Gastroesophageal sphincter (tissue), 4 donors: ENCODE measurements around the gene HMGXB3. TPM values are rescaled to one million over a fixed set of nuclear protein-coding genes. Genes with fewer than 3 reads are reported as not detected.

Experiments used
- ATAC-seq: fragments of 150-250 bp; one replicate; pipeline ENCODE4 v1.9.1; 2016; ENCODE audit warnings: mild to moderate bottlenecking, moderate library complexity
- H3K27ac ChIP-seq, 4 donors: fragments of 200-600 bp; sonication (generic) in 3 of 4; 1 replicate in 3 of 4; 2 replicates in 1 of 4; pipeline ENCODE4 v1.5.1; 2016 to 2019
- H3K27me3 ChIP-seq: fragments of 200-600 bp; sonication (generic); one replicate; pipeline ENCODE4 v1.5.1; 2019
- H3K36me3 ChIP-seq, 2 donors: fragments of 200-600 bp; sonication (generic); one replicate each; pipeline ENCODE4 v1.5.1; 2019; ENCODE audit warnings: control low read depth in 1 of 2
- H3K4me1 ChIP-seq, 3 donors: fragments of 200-600 bp; sonication (generic); 1 replicate in 2 of 3; 2 replicates in 1 of 3; pipeline ENCODE4 v1.5.1; 2016 to 2019; ENCODE audit warnings: control low read depth in 2 of 3
- H3K4me3 ChIP-seq, 2 donors: fragments of 200-600 bp; sonication (generic); one replicate each; pipeline ENCODE4 v1.5.1; 2019; ENCODE audit warnings: mild to moderate bottlenecking in 1 of 2, moderate library complexity in 1 of 2
- H3K9me3 ChIP-seq, 3 donors: fragments of 200-600 bp; sonication (generic); one replicate each; pipeline ENCODE4 v1.5.1; 2017 to 2019; ENCODE audit warnings: control low read depth in 2 of 3
- CTCF ChIP-seq, 4 experiments: fragments of 200-600 bp in 2 of 4; fragments of 450-650 bp in 2 of 4; sonication (generic) in 1 of 4; IDR thresholded peaks; one replicate each; pipeline ENCODE4 v1.5.1; 2017 to 2019; ENCODE audit warnings: antibody characterized with exemption in 4 of 4, mild to moderate bottlenecking in 2 of 4, moderate library complexity in 2 of 4
- EP300 ChIP-seq: sonication (generic); formaldehyde crosslinking; IDR thresholded peaks from one replicate; pipeline ENCODE4 v1.6.1; 2017; ENCODE audit warnings: antibody characterized with exemption, mild to moderate bottlenecking
- POLR2A ChIP-seq, 2 donors: fragments of 450-650 bp; IDR thresholded peaks; one replicate each; pipeline ENCODE4 v1.6.1; 2017; ENCODE audit warnings: antibody characterized with exemption in 2 of 2, mild to moderate bottlenecking in 2 of 2, moderate library complexity in 1 of 2
- POLR2AphosphoS5 ChIP-seq: sonication (generic); formaldehyde crosslinking; IDR thresholded peaks from one replicate; pipeline ENCODE4 v1.6.1; 2017; ENCODE audit warnings: antibody characterized with exemption
- WGBS, 2 donors: methylation state at CpG; one replicate each; pipeline ENCODE4 v1.1.5; 2018; ENCODE audit warnings: low coverage in 1 of 2; 5-methylcytosine and 5-hydroxymethylcytosine counted together
- total RNA-seq, 4 donors: library from RNA; depleted of rRNA; stranded (reverse); fragments of >200 nt; gene quantifications; one replicate each; pipeline ENCODE4 v1.1.0, GENCODE V29; 2016

Gene HMGXB3
- total RNA-seq, 4 donors from 2014 or later = 21.8 to 30.2 (median 24.2) TPM

- H3K9me3 ChIP-seq = no peaks in the 10 kb centered on the region
- 85 to 91% methylated on average over 7 of the region's 7 CpGs for WGBS, 2 donors
- no peak overlapping the region for H3K27ac ChIP-seq
- ATAC-seq = no peak
- H3K4me1 ChIP-seq = no peaks in the 10 kb centered on the region
- no peaks in the 10 kb centered on the region for H3K27me3 ChIP-seq
- no peak for TF ChIP-seq POLR2AphosphoS5
- TF ChIP-seq POLR2A (IDR thresholded peaks at IDR 0.05) = no peak
- no peak for TF ChIP-seq EP300
- no peak for TF ChIP-seq CTCF (IDR thresholded peaks at IDR 0.05)
- H3K4me3 ChIP-seq = no peak overlapping the region
- no peaks in the 10 kb centered on the region for H3K36me3 ChIP-seq
Measured at GRCh38 chr5:150078802-150079689, 78.5 kb downstream of the HMGXB3 start.

GRCh38 chr5:150079909-150080461 is 79.4 kb downstream of the HMGXB3 start:
- TF ChIP-seq POLR2A (IDR thresholded peaks at IDR 0.05) (no peak), EP300 (no peak), POLR2AphosphoS5 (no peak), CTCF (IDR thresholded peaks at IDR 0.05) (no peak)
- Histone ChIP-seq H3K4me3 (no peak overlapping the region), H3K27ac (no peak overlapping the region), H3K4me1 (no peaks in the 10 kb centered on the region), H3K27me3 (no peaks in the 10 kb centered on the region), H3K9me3 (no peaks in the 10 kb centered on the region), H3K36me3 (no peaks in the 10 kb centered on the region)
- no peak for ATAC-seq
- WGBS, 2 donors = 90 to 100% methylated on average over 1 to 4 of the region's 19 CpGs

- no peaks in the 10 kb centered on the region for H3K36me3 ChIP-seq
- no peak overlapping the region for H3K4me3 ChIP-seq
- no peak for TF ChIP-seq POLR2AphosphoS5
- no peak for TF ChIP-seq EP300
- TF ChIP-seq CTCF (IDR thresholded peaks at IDR 0.05) = no peak
- TF ChIP-seq POLR2A (IDR thresholded peaks at IDR 0.05) = no peak
- no peak for ATAC-seq
- 90% methylated on average over 2 of the region's 15 CpGs; no CpG with 5 or more reads in 1 of the 2 donors for WGBS, 2 donors
- H3K27me3 ChIP-seq = peaks cover 7% of the 10 kb centered on the region
- no peak overlapping the region for H3K27ac ChIP-seq
- H3K9me3 ChIP-seq = no peaks in the 10 kb centered on the region
- no peaks in the 10 kb centered on the region for H3K4me1 ChIP-seq
Measured at GRCh38 chr5:150080696-150081435, 80.3 kb downstream of the HMGXB3 start.

GRCh38 chr5:150081541-150082283 is 81.2 kb downstream of the HMGXB3 start:
- TF ChIP-seq POLR2AphosphoS5 = peak; percentile 23
- no peak for TF ChIP-seq EP300
- TF ChIP-seq CTCF (IDR thresholded peaks at IDR 0.05) = no peak
- peak; percentile 22 to 45 for TF ChIP-seq POLR2A (IDR thresholded peaks at IDR 0.05)
- peak; percentile 68 for ATAC-seq
- no peaks in the 10 kb centered on the region for H3K9me3 ChIP-seq
- H3K27me3 ChIP-seq = peaks cover 15% of the 10 kb centered on the region
- peak overlapping the region in 1 of 2 donors; percentile 35 for H3K4me3 ChIP-seq
- no peaks in the 10 kb centered on the region for H3K36me3 ChIP-seq
- WGBS, 2 donors = 26 to 81% methylated on average over 3 to 11 of the region's 15 CpGs
- no peaks in the 10 kb centered on the region for H3K4me1 ChIP-seq
- H3K27ac ChIP-seq = no peak overlapping the region
